WTC11 (cell line): ENCODE measurements around the gene PIGR. TPM values are rescaled to one million over a fixed set of nuclear protein-coding genes. Genes with fewer than 3 reads are reported as not detected.

Source experiments
- ATAC-seq: fragments of 200-7000 bp; cut with Tn5 transposase; 2 replicates; pipeline ENCODE4 v1.10.0; 2021; ENCODE audit warnings: mild to moderate bottlenecking, moderate library complexity
- CTCF ChIA-PET: fragments of 300-600 bp; sonication (Branson Sonifier 250); formaldehyde crosslinking; loops from one replicate; lab custom pipeline; 2021; ENCODE audit warnings: antibody characterized with exemption; lab: Charles Lee
- POLR2A ChIA-PET: fragments of 350-600 bp; sonication (Branson Sonifier 250); formaldehyde crosslinking; loops from one replicate; lab custom pipeline; 2021; ENCODE audit warnings: antibody characterized with exemption; lab: Charles Lee
- DNase-seq: peaks from one replicate; pipeline ENCODE4 v3.0.0; 2021; ENCODE audit warnings: low spot score
- H3K27ac Mint-ChIP-seq: 2 replicates; pipeline ENCODE4 v1.8.0; 2021; ENCODE audit warnings: mixed read lengths
- H3K27me3 Mint-ChIP-seq: 2 replicates; pipeline ENCODE4 v1.8.0; 2021; ENCODE audit warnings: low read depth, mild to moderate bottlenecking, moderate library complexity, mixed read lengths
- H3K36me3 Mint-ChIP-seq: 2 replicates; pipeline ENCODE4 v1.8.0; 2021; ENCODE audit warnings: mixed read lengths
- H3K4me1 Mint-ChIP-seq: 2 replicates; pipeline ENCODE4 v1.8.0; 2022; ENCODE audit warnings: mixed read lengths
- H3K4me3 Mint-ChIP-seq: 2 replicates; pipeline ENCODE4 v1.8.0; 2021; ENCODE audit warnings: mild to moderate bottlenecking, moderate library complexity, mixed read lengths
- H3K9me3 Mint-ChIP-seq: 2 replicates; pipeline ENCODE4 v1.8.0; 2021; ENCODE audit warnings: mixed read lengths
- ATF1 ChIP-seq: sonication (generic); formaldehyde crosslinking; IDR thresholded peaks from 2 replicates; pipeline ENCODE4 v1.8.1; 2023; ENCODE audit warnings: mild to moderate bottlenecking, moderate library complexity, missing genetic modification reagents
- GABPB1 ChIP-seq: sonication (generic); formaldehyde crosslinking; IDR thresholded peaks from 2 replicates; pipeline ENCODE4 v1.8.1; 2023; ENCODE audit warnings: mild to moderate bottlenecking, missing genetic modification reagents
- GRHL2 ChIP-seq: fragments of 250-450 bp; sonication (Bioruptor Pico); IDR thresholded peaks from 2 replicates; pipeline ENCODE4 v1.8.0; 2022; ENCODE audit warnings: mild to moderate bottlenecking, moderate library complexity; ENCODE audit not compliant: insufficient replicate concordance, severe bottlenecking
- GTF2I ChIP-seq: fragments of 250-450 bp; sonication (Bioruptor Pico); conservative IDR thresholded peaks from 2 replicates; pipeline ENCODE4 v1.4.0; 2021; ENCODE audit warnings: mild to moderate bottlenecking
- KAT7 ChIP-seq: sonication (generic); formaldehyde crosslinking; IDR thresholded peaks from 2 replicates; pipeline ENCODE4 v1.8.1; 2023; ENCODE audit warnings: missing genetic modification reagents, mild to moderate bottlenecking, borderline replicate concordance
- NR2C2 ChIP-seq: sonication (generic); formaldehyde crosslinking; IDR thresholded peaks from 2 replicates; pipeline ENCODE4 v1.8.0; 2022; ENCODE audit warnings: mild to moderate bottlenecking, missing genetic modification reagents
- NR3C1 ChIP-seq: sonication (generic); formaldehyde crosslinking; conservative IDR thresholded peaks from 2 replicates; pipeline ENCODE4 v1.8.1; 2023; ENCODE audit warnings: low read depth, mild to moderate bottlenecking, missing genetic modification reagents
- RELA ChIP-seq: sonication (generic); formaldehyde crosslinking; IDR thresholded peaks from 2 replicates; pipeline ENCODE4 v1.8.1; 2022; ENCODE audit warnings: missing genetic modification reagents, mild to moderate bottlenecking, borderline replicate concordance
- SMAD4 ChIP-seq: sonication (generic); formaldehyde crosslinking; IDR thresholded peaks from 2 replicates; pipeline ENCODE4 v1.8.0; 2022; ENCODE audit warnings: mild to moderate bottlenecking, missing genetic modification reagents
- SOX15 ChIP-seq: fragments of 250-450 bp; sonication (Bioruptor Pico); IDR thresholded peaks from 2 replicates; pipeline ENCODE4 v1.9.0; 2021; ENCODE audit warnings: mild to moderate bottlenecking
- TCF7 ChIP-seq: sonication (generic); formaldehyde crosslinking; IDR thresholded peaks from 2 replicates; pipeline ENCODE4 v1.8.0; 2022; ENCODE audit warnings: mild to moderate bottlenecking, low read depth, missing genetic modification reagents, moderate library complexity
- ZBTB21 ChIP-seq: sonication (generic); formaldehyde crosslinking; IDR thresholded peaks from 2 replicates; pipeline ENCODE4 v1.8.1; 2023; ENCODE audit warnings: mild to moderate bottlenecking, missing genetic modification reagents, borderline replicate concordance
- ZBTB43 ChIP-seq: sonication (generic); formaldehyde crosslinking; IDR thresholded peaks from 2 replicates; pipeline ENCODE4 v1.8.1; 2023; ENCODE audit warnings: mild to moderate bottlenecking, missing genetic modification reagents
- ZMAT4 ChIP-seq: fragments of 250-450 bp; sonication (Bioruptor Pico); IDR thresholded peaks from 2 replicates; pipeline ENCODE4 v1.9.0; 2021; ENCODE audit warnings: mild to moderate bottlenecking
- ZNF121 ChIP-seq: sonication (generic); formaldehyde crosslinking; IDR thresholded peaks from 2 replicates; pipeline ENCODE4 v1.8.0; 2023; ENCODE audit warnings: missing genetic modification reagents
- ZNF671 ChIP-seq: fragments of 250-450 bp; sonication (Bioruptor Pico); IDR thresholded peaks from 2 replicates; pipeline ENCODE4 v1.8.0; 2021; ENCODE audit warnings: mild to moderate bottlenecking
- total RNA-seq: library from RNA; stranded (reverse); gene quantifications from 3 replicates; pipeline ENCODE4 v1.2.3, GENCODE V29; 2021
- TF ChIP-seq, protein P1 (sequence below): fragments of 250-450 bp; sonication (Bioruptor Pico); IDR thresholded peaks from 2 replicates; pipeline ENCODE4 v1.9.0; 2021; ENCODE audit warnings: mild to moderate bottlenecking, borderline replicate concordance
- TF ChIP-seq, protein P2 (sequence below): sonication (generic); formaldehyde crosslinking; IDR thresholded peaks from 2 replicates; pipeline ENCODE4 v1.8.0; 2022; ENCODE audit warnings: mild to moderate bottlenecking, missing genetic modification reagents
- TF ChIP-seq, protein P3 (sequence below): sonication (generic); formaldehyde crosslinking; IDR thresholded peaks from 2 replicates; pipeline ENCODE4 v1.8.1; 2022; ENCODE audit warnings: low read depth, missing genetic modification reagents, borderline replicate concordance
- TF ChIP-seq, protein P4 (sequence below): sonication (generic); formaldehyde crosslinking; IDR thresholded peaks from 2 replicates; pipeline ENCODE4 v1.8.0; 2022; ENCODE audit warnings: mild to moderate bottlenecking, missing genetic modification reagents

The PIGR gene
- total RNA-seq, 1 experiment from 2014 or later: 1.9 TPM

DNA sequence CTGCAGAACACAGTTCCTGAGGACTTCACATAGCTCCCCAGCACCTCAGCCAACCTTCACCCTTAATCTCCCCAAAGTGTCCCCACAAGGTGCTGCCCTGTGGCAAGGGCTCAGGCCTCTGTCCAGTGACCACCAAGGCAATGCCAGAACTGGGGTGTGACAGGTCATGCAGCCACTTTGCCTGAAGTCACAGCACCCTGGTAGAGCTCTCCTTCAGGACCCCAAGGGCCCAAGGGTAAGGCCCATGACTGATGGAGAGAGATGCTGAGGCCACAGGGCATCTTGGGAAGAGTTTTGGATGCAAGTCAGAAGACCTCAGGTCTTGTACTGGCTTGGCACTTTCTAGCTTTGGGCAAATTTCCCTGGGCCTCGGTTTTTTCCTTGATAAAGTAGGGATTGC, 23.7 kb downstream of the PIGR start:
- H3K4me1 Mint-ChIP-seq: no peaks in the 10 kb centered on the region
- no peaks in the 10 kb centered on the region for H3K27me3 Mint-ChIP-seq
- no peaks in the 10 kb centered on the region for H3K36me3 Mint-ChIP-seq
- TF ChIP-seq ZNF121 (CRISPR knock-in tag): no peak
- TF ChIP-seq, protein P1, sequence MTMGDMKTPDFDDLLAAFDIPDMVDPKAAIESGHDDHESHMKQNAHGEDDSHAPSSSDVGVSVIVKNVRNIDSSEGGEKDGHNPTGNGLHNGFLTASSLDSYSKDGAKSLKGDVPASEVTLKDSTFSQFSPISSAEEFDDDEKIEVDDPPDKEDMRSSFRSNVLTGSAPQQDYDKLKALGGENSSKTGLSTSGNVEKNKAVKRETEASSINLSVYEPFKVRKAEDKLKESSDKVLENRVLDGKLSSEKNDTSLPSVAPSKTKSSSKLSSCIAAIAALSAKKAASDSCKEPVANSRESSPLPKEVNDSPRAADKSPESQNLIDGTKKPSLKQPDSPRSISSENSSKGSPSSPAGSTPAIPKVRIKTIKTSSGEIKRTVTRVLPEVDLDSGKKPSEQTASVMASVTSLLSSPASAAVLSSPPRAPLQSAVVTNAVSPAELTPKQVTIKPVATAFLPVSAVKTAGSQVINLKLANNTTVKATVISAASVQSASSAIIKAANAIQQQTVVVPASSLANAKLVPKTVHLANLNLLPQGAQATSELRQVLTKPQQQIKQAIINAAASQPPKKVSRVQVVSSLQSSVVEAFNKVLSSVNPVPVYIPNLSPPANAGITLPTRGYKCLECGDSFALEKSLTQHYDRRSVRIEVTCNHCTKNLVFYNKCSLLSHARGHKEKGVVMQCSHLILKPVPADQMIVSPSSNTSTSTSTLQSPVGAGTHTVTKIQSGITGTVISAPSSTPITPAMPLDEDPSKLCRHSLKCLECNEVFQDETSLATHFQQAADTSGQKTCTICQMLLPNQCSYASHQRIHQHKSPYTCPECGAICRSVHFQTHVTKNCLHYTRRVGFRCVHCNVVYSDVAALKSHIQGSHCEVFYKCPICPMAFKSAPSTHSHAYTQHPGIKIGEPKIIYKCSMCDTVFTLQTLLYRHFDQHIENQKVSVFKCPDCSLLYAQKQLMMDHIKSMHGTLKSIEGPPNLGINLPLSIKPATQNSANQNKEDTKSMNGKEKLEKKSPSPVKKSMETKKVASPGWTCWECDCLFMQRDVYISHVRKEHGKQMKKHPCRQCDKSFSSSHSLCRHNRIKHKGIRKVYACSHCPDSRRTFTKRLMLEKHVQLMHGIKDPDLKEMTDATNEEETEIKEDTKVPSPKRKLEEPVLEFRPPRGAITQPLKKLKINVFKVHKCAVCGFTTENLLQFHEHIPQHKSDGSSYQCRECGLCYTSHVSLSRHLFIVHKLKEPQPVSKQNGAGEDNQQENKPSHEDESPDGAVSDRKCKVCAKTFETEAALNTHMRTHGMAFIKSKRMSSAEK: no peak
- TF ChIP-seq, protein P2, sequence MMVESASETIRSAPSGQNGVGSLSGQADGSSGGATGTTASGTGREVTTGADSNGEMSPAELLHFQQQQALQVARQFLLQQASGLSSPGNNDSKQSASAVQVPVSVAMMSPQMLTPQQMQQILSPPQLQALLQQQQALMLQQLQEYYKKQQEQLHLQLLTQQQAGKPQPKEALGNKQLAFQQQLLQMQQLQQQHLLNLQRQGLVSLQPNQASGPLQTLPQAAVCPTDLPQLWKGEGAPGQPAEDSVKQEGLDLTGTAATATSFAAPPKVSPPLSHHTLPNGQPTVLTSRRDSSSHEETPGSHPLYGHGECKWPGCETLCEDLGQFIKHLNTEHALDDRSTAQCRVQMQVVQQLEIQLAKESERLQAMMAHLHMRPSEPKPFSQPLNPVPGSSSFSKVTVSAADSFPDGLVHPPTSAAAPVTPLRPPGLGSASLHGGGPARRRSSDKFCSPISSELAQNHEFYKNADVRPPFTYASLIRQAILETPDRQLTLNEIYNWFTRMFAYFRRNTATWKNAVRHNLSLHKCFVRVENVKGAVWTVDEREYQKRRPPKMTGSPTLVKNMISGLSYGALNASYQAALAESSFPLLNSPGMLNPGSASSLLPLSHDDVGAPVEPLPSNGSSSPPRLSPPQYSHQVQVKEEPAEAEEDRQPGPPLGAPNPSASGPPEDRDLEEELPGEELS (CRISPR knock-in tag): no peak
- TF ChIP-seq ZMAT4 (CRISPR knock-in tag): no peak
- TF ChIP-seq GABPB1 (CRISPR knock-in tag): no peak
- TF ChIP-seq KAT7 (CRISPR knock-in tag): no peak
- TF ChIP-seq SOX15 (CRISPR knock-in tag): no peak
- TF ChIP-seq, protein P3, sequence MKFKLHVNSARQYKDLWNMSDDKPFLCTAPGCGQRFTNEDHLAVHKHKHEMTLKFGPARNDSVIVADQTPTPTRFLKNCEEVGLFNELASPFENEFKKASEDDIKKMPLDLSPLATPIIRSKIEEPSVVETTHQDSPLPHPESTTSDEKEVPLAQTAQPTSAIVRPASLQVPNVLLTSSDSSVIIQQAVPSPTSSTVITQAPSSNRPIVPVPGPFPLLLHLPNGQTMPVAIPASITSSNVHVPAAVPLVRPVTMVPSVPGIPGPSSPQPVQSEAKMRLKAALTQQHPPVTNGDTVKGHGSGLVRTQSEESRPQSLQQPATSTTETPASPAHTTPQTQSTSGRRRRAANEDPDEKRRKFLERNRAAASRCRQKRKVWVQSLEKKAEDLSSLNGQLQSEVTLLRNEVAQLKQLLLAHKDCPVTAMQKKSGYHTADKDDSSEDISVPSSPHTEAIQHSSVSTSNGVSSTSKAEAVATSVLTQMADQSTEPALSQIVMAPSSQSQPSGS (CRISPR knock-in tag): no peak
- TF ChIP-seq ZNF671: no peak
- TF ChIP-seq GRHL2: no peak
- TF ChIP-seq ATF1 (CRISPR knock-in tag): no peak
- TF ChIP-seq RELA (CRISPR knock-in tag): no peak
- no peak for TF ChIP-seq NR2C2
- no peak overlapping the region for H3K4me3 Mint-ChIP-seq
- DNase-seq: no peak
- H3K27ac Mint-ChIP-seq: no peak overlapping the region
- ATAC-seq: no peak
- no peaks in the 10 kb centered on the region for H3K9me3 Mint-ChIP-seq
- POLR2A ChIA-PET: no interaction called here
- CTCF ChIA-PET: interaction anchor here (1.7 to 3.2 kb wide), 3 partner anchors 10 to 13 kb away, joined by 6 to 17 read pairs (median 8); no protein-coding TSS in a partner anchor

DNA sequence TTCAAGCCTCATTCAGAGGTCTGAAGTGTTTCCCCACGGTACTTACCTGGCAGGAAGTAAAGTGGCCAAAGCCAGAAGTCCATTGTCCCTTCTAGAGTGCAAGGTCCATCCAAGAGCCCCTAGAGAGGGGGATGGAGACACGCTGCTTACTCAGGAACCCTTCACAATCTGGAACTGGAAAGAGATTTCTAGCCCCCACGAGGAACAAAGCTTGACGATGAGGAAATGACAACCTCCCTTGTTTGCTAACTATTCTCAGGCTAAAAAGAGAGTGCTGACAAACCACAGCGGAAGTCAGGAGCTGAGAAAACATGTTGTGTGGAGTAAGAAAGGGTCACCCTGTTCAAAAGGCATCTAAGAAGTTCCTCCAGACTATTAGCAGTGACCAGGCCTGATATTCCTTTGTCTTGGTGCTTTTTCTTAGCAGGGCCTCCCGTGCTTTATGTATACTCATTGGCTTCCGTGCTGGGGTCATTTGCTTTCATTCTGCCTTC, 24.4 kb downstream of the PIGR start, which contains the start of gene FCMR:
TSS of gene FCMR (minus strand) at position 170 of the 494 bp plus-strand sequence. CDS start at position 83, 87 bp downstream.
- no peak for ATAC-seq
- Mint-ChIP-seq H3K4me3 (no peak within 1 kb of the TSS), H3K36me3 (no peaks in the 10 kb centered on the region), H3K4me1 (no peaks in the 10 kb centered on the region), H3K27ac (no peak within 1 kb of the TSS), H3K9me3 (no peaks in the 10 kb centered on the region), H3K27me3 (no peaks in the 10 kb centered on the region)
- TF ChIP-seq NR3C1 (no peak), RELA (CRISPR knock-in tag) (no peak), GTF2I (CRISPR knock-in tag) (no peak), KAT7 (CRISPR knock-in tag) (no peak), ZBTB21 (no peak), TCF7 (no peak), SMAD4 (no peak), ZBTB43 (CRISPR knock-in tag) (no peak), GRHL2 (no peak)
- TF ChIP-seq, protein P4, sequence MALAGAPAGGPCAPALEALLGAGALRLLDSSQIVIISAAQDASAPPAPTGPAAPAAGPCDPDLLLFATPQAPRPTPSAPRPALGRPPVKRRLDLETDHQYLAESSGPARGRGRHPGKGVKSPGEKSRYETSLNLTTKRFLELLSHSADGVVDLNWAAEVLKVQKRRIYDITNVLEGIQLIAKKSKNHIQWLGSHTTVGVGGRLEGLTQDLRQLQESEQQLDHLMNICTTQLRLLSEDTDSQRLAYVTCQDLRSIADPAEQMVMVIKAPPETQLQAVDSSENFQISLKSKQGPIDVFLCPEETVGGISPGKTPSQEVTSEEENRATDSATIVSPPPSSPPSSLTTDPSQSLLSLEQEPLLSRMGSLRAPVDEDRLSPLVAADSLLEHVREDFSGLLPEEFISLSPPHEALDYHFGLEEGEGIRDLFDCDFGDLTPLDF (CRISPR knock-in tag): no peak
- CTCF ChIA-PET: interaction anchor here (1.7 to 3.2 kb wide), 3 partner anchors 9 to 14 kb away, joined by 6 to 17 read pairs (median 8); no protein-coding TSS in a partner anchor
- no peak for DNase-seq
- POLR2A ChIA-PET: no interaction called here
